Measurements from ENCODE around the gene ASCC2. TPM values are rescaled to one million over a fixed set of nuclear protein-coding genes. Genes with fewer than 3 reads are reported as not detected.

Gene ASCC2
- total RNA-seq, 1 experiment from 2014 or later = 43.6 TPM

- no peak for DNase-seq (ENCODE audit: low spot score)
- Mint-ChIP-seq H3K27me3 (ENCODE audit: low read depth) (peaks cover 8% of the 10 kb centered on the region; the same call in 1 of the 2 replicates), H3K9me3 (peaks cover 6% of the 10 kb centered on the region; the same call in 1 of the 2 replicates), H3K4me1 (peaks cover 6% of the 10 kb centered on the region), H3K4me3 (peak overlapping the region; percentile 83; the same call in 1 of the 2 replicates), H3K27ac (peak overlapping the region; percentile 35), H3K36me3 (no peaks in the 10 kb centered on the region)
- TF ChIP-seq TP53 (CRISPR knock-in tag; IDR thresholded peaks at IDR 0.05) (no peak), FOXP4 (CRISPR knock-in tag; IDR thresholded peaks at IDR 0.05) (no peak), MYBL2 (CRISPR knock-in tag; IDR thresholded peaks at IDR 0.05) (no peak), CREM (CRISPR knock-in tag; IDR thresholded peaks at IDR 0.05) (no peak), ESRRA (CRISPR knock-in tag; IDR thresholded peaks at IDR 0.05; ENCODE audit: borderline replicate concordance) (no peak), SOX15 (CRISPR knock-in tag; IDR thresholded peaks at IDR 0.05) (no peak), ZMAT4 (CRISPR knock-in tag; IDR thresholded peaks at IDR 0.05) (no peak), ZNF281 (CRISPR knock-in tag; IDR thresholded peaks at IDR 0.05) (no peak), MAX (CRISPR knock-in tag; IDR thresholded peaks at IDR 0.05) (no peak), NR3C1 (CRISPR knock-in tag; conservative IDR thresholded peaks at IDR 0.05; ENCODE audit: low read depth) (no peak), NR1H2 (CRISPR knock-in tag; IDR thresholded peaks at IDR 0.05) (no peak), ZNF121 (CRISPR knock-in tag; IDR thresholded peaks at IDR 0.05) (no peak), ZSCAN18 (CRISPR knock-in tag; IDR thresholded peaks at IDR 0.05) (no peak), AFF4 (CRISPR knock-in tag; IDR thresholded peaks at IDR 0.05; ENCODE audit: borderline replicate concordance) (no peak), IRF1 (CRISPR knock-in tag; IDR thresholded peaks at IDR 0.05) (no peak), NFE2L1 (CRISPR knock-in tag; IDR thresholded peaks at IDR 0.05) (no peak), CREB1 (CRISPR knock-in tag; IDR thresholded peaks at IDR 0.05) (no peak), STAT6 (CRISPR knock-in tag; conservative IDR thresholded peaks at IDR 0.05; ENCODE audit: low read depth) (no peak)
- ChIA-PET POLR2A (interaction anchor here (0.5 to 0.8 kb wide), 5 partner anchors 28 to 514 kb away, joined by 3 read pairs; partner anchors contain the start of gene ASCC2), CTCF (interaction anchor here (0.6 to 2.9 kb wide), 13 partner anchors 12 to 294 kb away, joined by 3 to 15 read pairs (median 3); partner anchors contain the start of genes ASCC2 and HORMAD2)
- ATAC-seq = no peak; the same call in 1 of the 2 replicates
Observed at GRCh38 chr22:29883775-29884097, 45.7 kb upstream of the ASCC2 start.

Data from WTC11 (cell line).